Measurements from ENCODE around the gene CCDC138.

Gene CCDC138

DNA sequence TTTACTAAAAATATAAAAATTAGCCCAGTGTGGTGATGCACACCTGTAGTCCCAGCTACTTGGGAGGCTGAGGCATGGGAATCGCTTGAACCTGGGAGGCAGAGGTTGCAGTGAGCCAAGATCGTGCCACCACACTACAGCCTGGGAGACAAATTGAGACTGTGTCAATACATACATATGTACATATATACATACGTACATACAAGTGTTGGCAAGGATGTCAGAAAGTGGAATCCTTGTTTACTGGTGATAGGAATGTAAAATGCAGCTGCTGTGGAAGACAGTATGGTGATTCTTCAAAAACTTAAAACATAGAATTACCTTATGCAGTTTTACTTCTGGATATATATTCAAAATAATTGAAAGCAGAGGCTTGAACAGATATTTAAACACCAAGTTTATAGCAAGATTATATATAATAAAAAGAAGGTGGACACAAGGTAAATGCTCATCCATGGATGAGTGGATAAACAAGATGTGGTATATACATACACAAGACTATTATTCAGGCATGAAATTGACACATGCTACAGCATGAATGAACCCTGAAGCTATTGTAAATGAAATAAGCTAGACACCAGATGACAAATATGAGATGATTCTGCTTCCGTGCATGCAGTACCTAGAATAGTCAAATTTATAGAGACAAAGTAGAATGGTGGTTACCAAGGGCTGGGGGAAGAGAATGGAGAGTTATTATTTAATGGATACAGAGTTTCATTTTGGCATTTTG lies 43.2 kb downstream of the CCDC138 start:
- no peak for DNase-seq (ENCODE audit: low spot score)

- no peak for DNase-seq (ENCODE audit: low spot score)
Observed at GRCh38 chr2:108833219-108833618, 46.6 kb downstream of the CCDC138 start.

DNA sequence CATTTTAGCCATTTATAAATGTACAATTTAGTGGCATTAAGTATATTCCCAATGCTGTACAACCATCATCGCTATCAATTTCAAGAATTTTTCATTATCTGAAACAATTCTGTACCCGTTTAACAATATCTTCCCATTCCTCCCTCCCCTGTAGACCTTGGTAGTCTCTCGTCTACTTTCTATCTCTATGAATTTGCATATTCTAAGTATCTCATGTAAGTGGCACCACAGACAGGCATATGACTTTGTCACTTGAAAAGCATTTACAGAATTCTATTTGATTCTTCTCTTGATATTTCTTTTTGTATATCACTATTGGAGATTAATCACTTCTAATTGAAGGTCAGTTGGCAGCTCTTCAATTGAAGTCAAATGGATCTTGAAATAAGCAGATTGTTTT lies 48.0 kb downstream of the CCDC138 start:
- DNase-seq (ENCODE audit: low spot score), result no peak

GRCh38 chr2:108835040-108835439 lies 48.5 kb downstream of the CCDC138 start:
- DNase-seq (ENCODE audit: low spot score), result no peak

DNA sequence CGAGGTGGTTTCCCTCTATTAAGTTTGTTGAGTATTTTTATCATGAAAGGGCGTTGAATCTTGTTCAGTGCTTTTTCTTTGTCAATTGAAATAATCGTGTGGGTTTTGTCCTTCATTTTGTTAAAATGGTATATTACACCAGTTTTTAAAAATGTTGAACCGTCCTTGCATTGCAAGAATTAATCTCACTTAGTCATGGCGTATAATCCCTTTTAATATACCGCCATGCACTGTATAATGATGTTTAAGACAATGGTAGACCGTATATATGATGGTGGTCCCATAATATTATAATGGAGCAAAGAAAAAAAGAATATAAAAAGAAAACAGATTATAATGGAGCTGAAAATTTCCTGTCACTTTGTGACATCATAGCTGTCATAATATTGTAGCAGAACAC lies 50.6 kb downstream of the CCDC138 start:
- no peak for DNase-seq (ENCODE audit: low spot score)

- DNase-seq (ENCODE audit: low spot score), result no peak
Observed at GRCh38 chr2:108841506-108841905, 54.9 kb downstream of the CCDC138 start.

DNA sequence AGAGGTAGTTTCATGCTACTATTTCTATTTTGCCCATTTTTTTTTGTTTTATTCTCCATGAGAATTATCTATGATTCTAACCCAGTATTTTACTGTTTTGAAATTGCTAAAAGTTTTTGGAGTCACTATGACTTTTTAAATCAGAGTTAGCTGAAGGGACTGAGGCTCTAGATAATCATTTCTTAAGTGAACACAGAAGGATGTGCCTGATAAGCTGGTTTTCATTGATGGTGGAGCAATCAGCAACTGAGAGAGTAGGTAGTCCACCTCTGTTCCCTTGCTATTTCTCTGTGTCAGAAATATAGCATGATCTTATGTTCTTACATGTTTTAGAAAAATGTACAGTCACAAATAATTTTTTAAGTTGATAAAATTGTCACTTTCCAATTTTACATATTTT lies 59.4 kb downstream of the CCDC138 start:
- no peak for DNase-seq (ENCODE audit: low spot score)

DNA sequence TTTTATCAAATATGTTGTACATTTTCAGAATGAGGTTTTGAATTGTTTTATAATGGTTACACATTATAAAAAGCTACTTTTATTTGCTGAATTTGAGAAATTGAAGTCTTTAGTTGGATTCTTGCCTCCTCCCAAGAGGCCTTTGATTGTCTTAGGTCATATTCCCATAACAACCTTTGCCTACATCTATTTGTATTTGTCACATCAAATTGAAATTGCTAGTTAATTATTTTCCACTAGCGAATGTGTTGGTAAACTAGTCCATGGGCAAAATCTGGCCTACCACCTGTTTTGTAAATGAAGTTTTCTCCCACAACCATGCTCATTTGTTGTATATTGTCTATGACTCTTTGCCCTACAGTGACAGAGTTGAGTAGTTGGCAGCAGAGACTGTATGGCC lies 60.4 kb downstream of the CCDC138 start:
- DNase-seq (ENCODE audit: low spot score), result no peak

GRCh38 chr2:108852375-108852774 lies 65.8 kb downstream of the CCDC138 start:
- no peak for DNase-seq (ENCODE audit: low spot score)

GRCh38 chr2:108853421-108853820 lies 66.8 kb downstream of the CCDC138 start:
- DNase-seq (ENCODE audit: low spot score), result no peak

GRCh38 chr2:108854484-108854883 lies 67.9 kb downstream of the CCDC138 start:
- no peak for DNase-seq (ENCODE audit: low spot score)

DNA sequence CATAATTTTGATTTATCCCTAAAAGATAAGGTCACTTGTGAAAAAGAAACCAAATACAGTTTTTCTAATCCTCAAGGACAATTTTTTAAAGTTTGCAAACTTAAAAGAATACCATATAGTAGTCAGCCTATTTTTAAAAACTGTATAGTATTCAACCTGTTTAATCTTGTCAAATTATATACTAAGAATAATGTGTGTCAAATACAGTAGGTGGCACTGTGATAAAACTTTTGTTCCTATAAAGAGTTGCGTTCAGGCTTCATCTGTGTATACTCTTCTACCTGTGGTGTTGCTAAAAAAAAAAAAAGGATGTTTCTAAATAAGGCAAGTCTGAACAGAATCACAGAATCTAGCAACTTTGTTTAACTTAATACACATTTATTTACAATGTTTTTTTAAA lies 68.6 kb downstream of the CCDC138 start:
- no peak for DNase-seq (ENCODE audit: low spot score)

DNA sequence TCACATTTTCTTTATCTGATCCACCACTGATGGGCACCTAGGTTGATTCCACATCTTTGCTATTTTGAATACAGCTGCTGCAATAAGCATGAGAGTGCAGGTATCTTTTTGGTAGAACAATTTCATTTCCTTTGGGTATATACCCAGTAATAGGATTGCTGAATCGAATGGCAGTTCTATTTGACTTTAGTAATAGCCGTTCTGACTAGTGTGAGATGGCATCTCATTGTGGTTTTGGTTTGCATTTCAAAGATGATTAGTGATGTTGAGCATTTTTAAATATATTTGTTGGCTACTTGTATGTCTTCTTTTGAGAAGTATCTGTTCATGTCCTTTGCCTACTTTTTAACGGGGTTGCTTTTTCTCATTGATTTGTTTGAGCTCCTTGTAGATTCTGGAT lies 72.3 kb downstream of the CCDC138 start:
- DNase-seq (ENCODE audit: low spot score), result no peak

DNA sequence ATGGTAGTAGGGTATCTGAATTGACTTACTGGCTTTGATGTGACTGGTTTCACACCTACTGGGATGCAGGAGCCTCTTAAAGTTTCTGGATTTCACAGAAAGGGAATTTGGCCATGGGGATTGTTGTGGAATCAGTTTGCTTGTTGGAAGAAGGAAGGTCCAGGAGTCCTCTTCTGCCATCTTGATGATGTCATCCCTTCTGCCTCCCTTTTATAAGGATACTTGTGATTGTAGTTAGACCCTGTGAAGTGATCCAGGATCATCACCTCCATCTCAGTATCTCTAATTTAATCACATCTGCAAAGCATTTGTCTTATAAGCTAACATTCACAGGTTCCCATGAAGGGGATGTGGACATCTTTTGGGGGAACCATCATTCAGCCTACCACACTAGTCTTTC lies 79.5 kb downstream of the CCDC138 start:
- no peak for DNase-seq (ENCODE audit: low spot score)

GRCh38 chr2:108868911-108869310 lies 82.3 kb downstream of the CCDC138 start:
- DNase-seq (ENCODE audit: low spot score), result no peak

GRCh38 chr2:108869542-108869941 lies 83.0 kb downstream of the CCDC138 start:
- DNase-seq (ENCODE audit: low spot score), result no peak

DNA sequence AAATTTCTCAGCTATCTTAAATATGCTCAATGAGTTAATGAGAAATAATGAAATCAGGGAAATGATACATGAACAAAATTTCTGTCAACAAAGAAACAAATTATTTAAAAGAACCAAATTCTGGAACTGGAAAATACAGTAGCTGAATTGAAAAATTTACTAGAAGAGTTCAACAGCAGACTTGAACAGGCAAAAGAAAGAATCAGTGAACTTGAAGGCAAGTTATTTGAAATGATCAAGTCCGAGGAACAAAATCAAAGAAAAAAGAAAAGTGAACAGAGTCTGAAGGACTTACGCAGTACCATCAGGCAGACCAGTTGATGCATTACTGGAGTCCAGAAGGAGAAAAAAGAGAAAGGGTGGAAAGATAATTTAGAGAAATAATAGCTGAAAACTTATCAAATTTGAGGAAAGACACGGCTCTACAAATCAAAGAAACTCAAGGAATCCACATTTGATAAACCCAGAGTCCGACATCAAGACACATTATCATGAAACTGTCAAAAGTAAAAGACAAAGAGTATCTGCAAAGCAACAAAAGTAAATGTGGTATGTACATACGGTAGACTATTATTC lies 83.6 kb downstream of the CCDC138 start:
- DNase-seq (ENCODE audit: low spot score), result no peak

- DNase-seq (ENCODE audit: low spot score), result no peak
Observed at GRCh38 chr2:108877506-108877905, 90.9 kb downstream of the CCDC138 start.

- DNase-seq (ENCODE audit: low spot score), result no peak
Observed at GRCh38 chr2:108878276-108878675, 91.7 kb downstream of the CCDC138 start.

- DNase-seq (ENCODE audit: low spot score), result no peak
Observed at GRCh38 chr2:108884619-108885018, 98.0 kb downstream of the CCDC138 start.

- no peak for DNase-seq (ENCODE audit: low spot score)
Observed at GRCh38 chr2:108889907-108890306, 103.3 kb downstream of the CCDC138 start.

GRCh38 chr2:108893277-108893676 lies 106.7 kb downstream of the CCDC138 start:
- DNase-seq (ENCODE audit: low spot score), result no peak

DNA sequence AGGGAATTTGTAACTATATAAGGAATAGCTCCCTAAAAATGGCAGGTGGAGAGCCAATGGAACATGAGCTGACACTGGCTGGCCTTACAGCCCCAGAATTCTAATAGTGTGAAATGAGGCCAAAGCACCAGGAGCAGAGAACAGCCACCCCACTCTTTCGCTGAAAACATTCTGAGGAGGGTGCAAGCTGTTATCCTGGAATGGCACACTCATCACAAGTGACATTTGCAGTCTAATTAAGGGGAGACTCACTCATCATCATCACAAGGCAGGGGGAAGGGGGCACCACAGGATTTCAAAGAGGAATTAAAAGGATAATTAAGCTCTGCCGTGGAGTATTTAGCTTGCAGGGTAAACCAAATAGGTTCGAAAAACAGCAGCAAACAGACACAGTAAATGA lies 108.2 kb downstream of the CCDC138 start:
- no peak for DNase-seq (ENCODE audit: low spot score)

GRCh38 chr2:108895188-108895587 lies 108.6 kb downstream of the CCDC138 start:
- no peak for DNase-seq (ENCODE audit: low spot score)
